KMS-11 (cell line): ENCODE data around the gene UNC5B.

Experiments
- H2AFZ ChIP-seq: fragments of 200-600 bp; sonication (generic); 2 replicates; pipeline ENCODE4 v1.6.1; 2016; ENCODE audit warnings: antibody characterized with exemption, mixed run types, low read depth
- H3K27ac ChIP-seq: fragments of 200-600 bp; sonication (generic); 2 replicates; pipeline ENCODE4 v1.6.1; 2016; ENCODE audit warnings: mild to moderate bottlenecking, mixed run types
- H3K27me3 ChIP-seq: fragments of 200-600 bp; sonication (generic); 2 replicates; pipeline ENCODE4 v1.6.1; 2017; ENCODE audit warnings: mild to moderate bottlenecking, low read depth, mixed run types, moderate library complexity; ENCODE audit not compliant: insufficient read depth
- H3K36me3 ChIP-seq: fragments of 200-600 bp; sonication (generic); 2 replicates; pipeline ENCODE4 v1.6.1; 2017; ENCODE audit warnings: mild to moderate bottlenecking, mixed run types; ENCODE audit not compliant: insufficient read depth
- H3K4me1 ChIP-seq: fragments of 200-600 bp; sonication (generic); 2 replicates; pipeline ENCODE4 v1.6.1; 2016; ENCODE audit warnings: mild to moderate bottlenecking, low read depth, mixed run types; ENCODE audit not compliant: poor library complexity, severe bottlenecking
- H3K4me2 ChIP-seq: fragments of 200-600 bp; sonication (generic); 2 replicates; pipeline ENCODE4 v1.7.0; 2016; ENCODE audit warnings: mild to moderate bottlenecking, mixed run types
- H3K4me3 ChIP-seq: fragments of 200-600 bp; sonication (generic); IDR thresholded peaks from 2 replicates; pipeline ENCODE4 v1.6.1; 2017; ENCODE audit warnings: low read depth, low read length, mixed read lengths; ENCODE audit not compliant: insufficient read depth
- H3K79me2 ChIP-seq: fragments of 200-600 bp; sonication (generic); 2 replicates; pipeline ENCODE4 v1.6.1; 2016; ENCODE audit warnings: low read depth, mixed run types; ENCODE audit not compliant: insufficient read depth
- H3K9ac ChIP-seq: fragments of 200-600 bp; sonication (generic); 2 replicates; pipeline ENCODE4 v1.6.1; 2016; ENCODE audit warnings: mild to moderate bottlenecking, mixed run types
- H4K20me1 ChIP-seq: fragments of 200-600 bp; sonication (generic); 2 replicates; pipeline ENCODE4 v1.6.1; 2016; ENCODE audit warnings: mild to moderate bottlenecking, mixed run types; ENCODE audit not compliant: insufficient read depth
- TF ChIP-seq, protein P1 (sequence below): fragments of 200-600 bp; sonication (generic); conservative IDR thresholded peaks from 2 replicates; pipeline ENCODE4 v1.6.1; 2017; ENCODE audit warnings: low read depth, mild to moderate bottlenecking, antibody characterized with exemption, low read length, moderate library complexity, mixed read lengths

Gene UNC5B

DNA sequence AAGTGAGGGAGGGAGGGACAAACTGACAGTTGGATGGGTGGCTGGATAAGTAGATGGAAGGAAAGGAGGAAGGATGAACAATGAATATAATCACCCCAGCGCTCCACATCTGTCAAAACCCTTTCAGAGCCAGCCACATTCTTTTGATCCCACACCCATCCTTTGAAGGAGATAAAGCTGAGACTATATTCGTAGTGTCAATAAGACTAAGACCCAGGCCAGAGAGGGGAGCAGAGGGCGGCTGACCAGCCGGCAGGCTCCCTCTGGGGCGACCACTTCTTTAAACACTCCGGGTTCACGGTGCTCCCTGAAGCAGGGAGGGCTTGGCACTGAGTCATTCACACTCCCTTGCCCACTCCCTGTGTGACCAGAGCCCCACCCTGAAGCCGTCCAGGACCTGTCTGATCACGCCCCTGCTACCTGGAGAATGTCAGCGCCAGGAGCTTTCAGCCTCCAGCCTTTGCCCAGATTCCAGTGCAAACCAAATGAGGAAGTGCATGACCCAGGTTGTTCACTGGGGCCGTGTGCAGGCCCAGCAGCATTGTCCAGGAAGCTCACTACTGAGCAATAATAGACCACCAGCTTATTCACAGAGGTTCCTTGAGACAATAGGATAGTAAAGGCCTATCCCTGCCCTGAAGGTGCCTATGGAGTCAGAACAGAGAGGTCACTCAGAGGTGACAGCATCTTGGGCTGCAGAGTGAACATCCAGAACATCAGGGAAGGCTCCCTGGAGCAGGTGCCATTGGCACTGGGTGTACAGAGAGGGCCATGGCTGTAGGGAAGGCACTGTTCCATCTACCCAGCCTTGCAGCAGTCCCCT is 34.4 kb downstream of the UNC5B start:
- no peak overlapping the region for H3K4me3 ChIP-seq
- H3K27me3 ChIP-seq, result peaks cover 2% of the 10 kb centered on the region; the same call in 1 of the 2 replicates
- H3K9ac ChIP-seq, result no peak overlapping the region
- H4K20me1 ChIP-seq, result no peaks in the 10 kb centered on the region
- H3K4me1 ChIP-seq, result no peaks in the 10 kb centered on the region
- no peaks in the 10 kb centered on the region for H3K79me2 ChIP-seq
- no peak overlapping the region for H3K27ac ChIP-seq
- H2AFZ ChIP-seq, result no peak overlapping the region
- H3K4me2 ChIP-seq, result no peak overlapping the region
- no peaks in the 10 kb centered on the region for H3K36me3 ChIP-seq
- TF ChIP-seq, protein P1, sequence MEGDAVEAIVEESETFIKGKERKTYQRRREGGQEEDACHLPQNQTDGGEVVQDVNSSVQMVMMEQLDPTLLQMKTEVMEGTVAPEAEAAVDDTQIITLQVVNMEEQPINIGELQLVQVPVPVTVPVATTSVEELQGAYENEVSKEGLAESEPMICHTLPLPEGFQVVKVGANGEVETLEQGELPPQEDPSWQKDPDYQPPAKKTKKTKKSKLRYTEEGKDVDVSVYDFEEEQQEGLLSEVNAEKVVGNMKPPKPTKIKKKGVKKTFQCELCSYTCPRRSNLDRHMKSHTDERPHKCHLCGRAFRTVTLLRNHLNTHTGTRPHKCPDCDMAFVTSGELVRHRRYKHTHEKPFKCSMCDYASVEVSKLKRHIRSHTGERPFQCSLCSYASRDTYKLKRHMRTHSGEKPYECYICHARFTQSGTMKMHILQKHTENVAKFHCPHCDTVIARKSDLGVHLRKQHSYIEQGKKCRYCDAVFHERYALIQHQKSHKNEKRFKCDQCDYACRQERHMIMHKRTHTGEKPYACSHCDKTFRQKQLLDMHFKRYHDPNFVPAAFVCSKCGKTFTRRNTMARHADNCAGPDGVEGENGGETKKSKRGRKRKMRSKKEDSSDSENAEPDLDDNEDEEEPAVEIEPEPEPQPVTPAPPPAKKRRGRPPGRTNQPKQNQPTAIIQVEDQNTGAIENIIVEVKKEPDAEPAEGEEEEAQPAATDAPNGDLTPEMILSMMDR, result no peak

DNA sequence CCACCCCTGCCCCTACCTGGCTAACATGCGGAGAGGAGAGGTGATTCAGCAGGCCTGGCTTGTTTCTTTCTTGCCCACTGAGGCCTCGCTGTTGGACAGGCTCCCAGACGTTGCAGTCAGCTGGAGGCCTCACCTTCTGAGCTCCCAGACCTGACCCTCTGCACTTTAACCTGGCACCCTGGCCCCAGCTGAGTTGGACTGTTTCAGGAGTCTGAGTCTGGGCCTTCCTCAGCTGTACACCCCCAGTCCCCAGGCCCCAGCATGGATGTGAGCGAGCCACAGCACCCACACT is 35.0 kb downstream of the UNC5B start:
- no peak overlapping the region for H2AFZ ChIP-seq
- H3K4me3 ChIP-seq, result no peak overlapping the region
- peaks cover 2% of the 10 kb centered on the region; the same call in 1 of the 2 replicates for H3K27me3 ChIP-seq
- no peaks in the 10 kb centered on the region for H3K79me2 ChIP-seq
- H3K9ac ChIP-seq, result no peak overlapping the region
- no peak overlapping the region for H3K4me2 ChIP-seq
- H4K20me1 ChIP-seq, result no peaks in the 10 kb centered on the region
- TF ChIP-seq, protein P1, result no peak
- no peak overlapping the region for H3K27ac ChIP-seq
- no peaks in the 10 kb centered on the region for H3K4me1 ChIP-seq
- no peaks in the 10 kb centered on the region for H3K36me3 ChIP-seq

DNA sequence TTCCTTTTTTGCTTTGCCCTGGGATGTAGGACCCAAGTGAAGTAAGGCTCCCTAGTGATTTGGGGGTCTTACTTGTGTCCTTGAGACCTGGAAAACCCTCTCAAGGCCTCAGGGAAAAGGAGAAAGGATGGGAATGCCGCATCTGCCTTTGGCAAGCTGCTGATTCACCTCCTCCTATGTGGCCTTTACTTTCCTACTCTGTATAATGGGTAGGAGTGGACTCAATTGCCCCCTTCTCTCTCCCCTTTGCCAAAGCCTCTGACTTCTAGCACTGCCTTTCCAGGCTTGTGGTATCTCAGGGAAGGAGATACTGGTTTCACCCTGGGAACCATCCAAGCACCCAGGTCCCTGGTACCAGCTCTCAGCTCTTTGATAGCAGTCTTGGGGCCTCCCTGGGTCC is 35.4 kb downstream of the UNC5B start:
- Histone ChIP-seq H3K79me2 (no peaks in the 10 kb centered on the region), H3K4me2 (no peak overlapping the region)
- TF ChIP-seq, protein P1, result no peak

DNA sequence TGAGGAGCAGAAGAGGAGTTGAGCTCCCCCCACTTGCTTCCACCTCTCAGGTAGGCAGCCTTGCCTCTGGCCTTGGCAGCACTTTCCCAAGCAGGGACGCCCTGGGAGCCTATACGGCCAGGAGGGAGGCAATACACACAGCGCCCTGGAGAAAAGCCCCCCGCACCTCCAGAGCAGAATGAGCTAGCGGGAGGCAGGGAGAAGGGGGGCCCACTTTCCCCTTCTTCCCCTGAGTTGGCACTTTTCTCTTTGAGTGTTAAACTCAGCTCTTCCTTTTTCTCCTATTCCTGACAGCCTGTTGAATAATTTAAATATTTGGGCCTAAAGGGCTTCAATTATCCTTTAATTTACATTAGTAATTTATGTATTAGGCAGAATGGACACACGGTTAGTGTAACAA is 35.8 kb downstream of the UNC5B start:
- TF ChIP-seq, protein P1, result no peak
- Histone ChIP-seq H3K36me3 (no peaks in the 10 kb centered on the region), H3K79me2 (no peaks in the 10 kb centered on the region), H3K4me1 (no peaks in the 10 kb centered on the region), H3K27me3 (peaks cover 2% of the 10 kb centered on the region; the same call in 1 of the 2 replicates), H3K27ac (no peak overlapping the region), H4K20me1 (no peaks in the 10 kb centered on the region), H2AFZ (no peak overlapping the region), H3K4me2 (no peak overlapping the region), H3K4me3 (no peak overlapping the region), H3K9ac (no peak overlapping the region)

More for the DNA sequence above, 35.4 kb downstream of the UNC5B start:
- Histone ChIP-seq H3K27me3 (peaks cover 2% of the 10 kb centered on the region; the same call in 1 of the 2 replicates), H3K9ac (no peak overlapping the region), H3K27ac (no peak overlapping the region), H4K20me1 (no peaks in the 10 kb centered on the region), H2AFZ (no peak overlapping the region), H3K4me3 (no peak overlapping the region), H3K36me3 (no peaks in the 10 kb centered on the region), H3K4me1 (no peaks in the 10 kb centered on the region)
